ENCODE results near the gene CPXM1.

- TF ChIP-seq EGR1 (IDR thresholded peaks at IDR 0.05; ENCODE audit: low read depth) (no peak), CTCF (IDR thresholded peaks at IDR 0.05 in 2 of 3, conservative IDR thresholded peaks at IDR 0.05 in 1 of 3; ENCODE audit: borderline replicate concordance in 1 of 3, insufficient read depth in 1 of 3, low read depth in 2 of 3, low read length in 2 of 3) (no peak), SRF (IDR thresholded peaks at IDR 0.05; ENCODE audit: low read depth) (no peak), RAD21 (IDR thresholded peaks at IDR 0.05; ENCODE audit: low read depth) (no peak), TCF7L2 (IDR thresholded peaks at IDR 0.05; ENCODE audit: borderline replicate concordance, extremely low read depth, insufficient read depth, insufficient read length) (no peak), POLR2A (IDR thresholded peaks at IDR 0.05; ENCODE audit: borderline replicate concordance, extremely low read depth, insufficient read depth, insufficient read length) (no peak), EZH2 (IDR thresholded peaks at IDR 0.05) (no peak), SIN3A (IDR thresholded peaks at IDR 0.05; ENCODE audit: low read depth) (no peak), EZH2phosphoT487 (IDR thresholded peaks at IDR 0.05; ENCODE audit: borderline replicate concordance) (no peak), POLR2AphosphoS5 (IDR thresholded peaks at IDR 0.05; ENCODE audit: low read depth, low read length) (no peak)
These were observed 20.8 kb upstream of the CPXM1 start for GRCh38 chr20:2820896-2821869.
